ENCODE results near the gene PTTG2. TPM values are rescaled to one million over a fixed set of nuclear protein-coding genes. Genes with fewer than 3 reads are reported as not detected.
A peak's percentile ranks its signal among the peaks of the same experiment; 100 is the strongest.

Gene PTTG2
- total RNA-seq, 1 experiment from 2014 or later = not detected

DNA sequence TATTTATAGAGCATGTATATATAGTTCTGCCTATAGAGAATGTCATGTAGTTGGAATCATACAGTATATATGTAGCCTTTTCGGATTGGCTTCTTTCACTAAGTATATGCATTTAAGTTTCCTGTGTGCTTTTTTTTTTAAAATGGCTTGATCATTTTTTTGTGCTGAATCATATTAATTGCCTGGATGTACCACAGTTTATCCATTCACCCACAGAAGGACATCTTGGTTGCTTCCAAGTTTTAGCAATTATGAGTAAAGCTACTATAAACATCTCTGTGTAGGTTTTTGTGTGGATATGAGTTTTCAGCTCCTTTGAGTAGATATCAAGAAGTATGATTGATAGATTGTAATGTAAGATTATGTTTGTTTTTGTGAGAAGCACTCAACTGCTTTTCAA, 23.8 kb downstream of the PTTG2 start:
- peak; percentile 48 for DNase-seq (ENCODE audit: low read depth)

DNA sequence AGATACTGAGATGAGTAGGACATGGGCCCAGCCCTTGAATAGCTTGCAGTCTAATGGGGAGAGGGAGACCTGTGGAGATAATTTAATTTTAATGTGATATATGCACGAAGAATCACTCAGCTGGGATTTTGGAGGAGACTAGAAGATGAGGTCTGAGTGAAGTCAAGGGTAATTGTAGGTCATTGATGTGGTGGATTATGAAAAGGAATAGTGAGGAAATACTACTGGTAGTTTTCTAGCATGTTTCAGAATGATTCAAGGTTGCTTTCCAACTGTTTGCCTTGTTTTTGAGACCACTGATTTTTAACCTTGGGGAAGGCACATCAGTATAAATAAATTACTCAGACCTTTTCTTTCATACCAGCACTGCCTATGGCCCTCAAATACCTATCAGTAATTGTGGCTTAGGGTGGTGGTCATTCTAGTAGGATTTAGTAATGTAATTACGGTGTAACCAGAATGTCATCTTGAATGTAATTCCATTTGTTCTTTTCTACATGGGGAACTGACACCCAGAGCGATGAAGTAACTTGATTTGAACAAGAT, 25.6 kb downstream of the PTTG2 start:
- DNase-seq (ENCODE audit: low read depth) = no peak

DNA sequence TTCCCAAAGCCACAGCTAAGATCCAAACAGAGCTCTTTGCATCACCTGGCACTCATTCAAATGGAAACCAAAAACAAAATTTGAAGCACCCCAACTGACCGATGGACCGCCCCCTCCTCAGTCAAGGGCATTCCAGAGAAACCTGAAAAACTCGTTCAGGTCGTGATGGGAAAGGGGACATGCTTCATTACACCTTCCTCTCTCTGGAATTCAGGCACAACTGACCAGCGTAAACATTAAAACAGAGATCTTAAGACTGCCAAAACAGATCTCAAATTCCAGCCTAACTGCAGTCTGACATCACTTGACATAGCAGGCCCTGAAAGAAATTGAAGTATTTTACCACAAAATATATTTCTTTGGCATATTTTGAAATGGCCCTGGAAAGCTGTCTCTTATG, 28.5 kb downstream of the PTTG2 start:
- no peak for DNase-seq (ENCODE audit: low read depth)

DNA sequence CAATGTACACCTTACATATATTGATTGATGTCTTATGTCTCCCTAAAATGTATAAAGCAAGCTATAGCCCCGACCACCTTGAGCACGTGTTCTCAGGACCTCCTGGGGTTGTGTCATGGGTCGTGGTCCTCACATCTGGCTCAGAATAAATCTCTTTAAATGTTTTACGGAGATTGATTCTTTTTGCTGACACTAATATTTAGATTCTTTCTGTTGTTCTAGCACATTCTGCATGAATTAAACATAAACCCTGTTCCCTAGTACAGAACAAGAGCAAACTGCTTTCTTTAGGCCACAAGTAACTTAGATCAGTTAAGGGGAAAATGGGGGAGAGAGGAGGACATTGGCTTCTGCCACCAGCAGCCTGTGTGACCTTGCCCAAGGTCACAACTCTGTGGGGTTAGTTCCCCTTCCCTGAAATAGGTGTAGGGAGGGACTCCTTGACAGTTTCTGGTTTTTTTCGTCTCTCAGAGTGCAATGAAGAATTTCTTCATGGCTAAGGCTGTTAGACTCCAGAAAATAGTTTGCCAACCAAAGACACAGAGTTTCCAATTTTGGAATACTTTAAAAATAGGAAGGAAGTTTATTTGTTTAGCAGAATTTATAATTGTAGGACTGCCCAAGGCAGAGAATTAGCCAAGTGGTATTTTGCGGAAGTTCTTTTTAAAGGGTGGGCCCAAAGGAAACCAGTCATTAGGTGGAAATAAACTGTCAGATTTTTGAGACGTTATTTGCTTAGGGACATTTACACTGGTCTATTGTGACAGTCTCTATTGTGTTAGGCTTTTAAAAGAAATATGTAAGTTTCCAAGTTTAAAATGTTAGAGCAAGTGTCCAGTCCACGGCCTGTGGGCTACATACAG, 29.4 kb downstream of the PTTG2 start:
- DNase-seq (ENCODE audit: low read depth) = no peak

DNA sequence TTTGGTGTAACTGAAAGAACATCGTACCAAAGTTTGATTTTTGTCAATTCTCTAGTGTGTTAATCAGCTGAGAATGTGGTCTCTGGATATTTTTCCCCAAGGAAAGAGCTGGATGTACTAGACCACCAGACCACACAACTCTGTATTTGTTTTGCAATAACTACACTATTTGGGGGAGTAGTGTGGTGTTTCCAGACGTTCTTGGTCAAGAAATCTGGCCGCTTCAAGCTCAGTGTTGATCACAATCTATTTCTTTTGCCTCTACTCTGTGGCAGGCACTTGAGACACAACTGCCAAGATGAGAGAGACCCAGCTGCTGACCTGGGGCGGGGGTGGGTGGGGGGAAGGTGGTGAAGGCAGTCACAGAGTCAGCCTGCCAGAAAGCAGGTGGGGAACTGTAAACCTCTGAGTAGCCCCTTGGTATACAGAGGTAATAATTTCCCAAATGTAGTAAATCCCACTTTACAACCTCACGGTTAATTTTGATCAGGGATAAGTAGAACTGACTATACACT, 30.6 kb downstream of the PTTG2 start:
- no peak for DNase-seq (ENCODE audit: low read depth)

DNA sequence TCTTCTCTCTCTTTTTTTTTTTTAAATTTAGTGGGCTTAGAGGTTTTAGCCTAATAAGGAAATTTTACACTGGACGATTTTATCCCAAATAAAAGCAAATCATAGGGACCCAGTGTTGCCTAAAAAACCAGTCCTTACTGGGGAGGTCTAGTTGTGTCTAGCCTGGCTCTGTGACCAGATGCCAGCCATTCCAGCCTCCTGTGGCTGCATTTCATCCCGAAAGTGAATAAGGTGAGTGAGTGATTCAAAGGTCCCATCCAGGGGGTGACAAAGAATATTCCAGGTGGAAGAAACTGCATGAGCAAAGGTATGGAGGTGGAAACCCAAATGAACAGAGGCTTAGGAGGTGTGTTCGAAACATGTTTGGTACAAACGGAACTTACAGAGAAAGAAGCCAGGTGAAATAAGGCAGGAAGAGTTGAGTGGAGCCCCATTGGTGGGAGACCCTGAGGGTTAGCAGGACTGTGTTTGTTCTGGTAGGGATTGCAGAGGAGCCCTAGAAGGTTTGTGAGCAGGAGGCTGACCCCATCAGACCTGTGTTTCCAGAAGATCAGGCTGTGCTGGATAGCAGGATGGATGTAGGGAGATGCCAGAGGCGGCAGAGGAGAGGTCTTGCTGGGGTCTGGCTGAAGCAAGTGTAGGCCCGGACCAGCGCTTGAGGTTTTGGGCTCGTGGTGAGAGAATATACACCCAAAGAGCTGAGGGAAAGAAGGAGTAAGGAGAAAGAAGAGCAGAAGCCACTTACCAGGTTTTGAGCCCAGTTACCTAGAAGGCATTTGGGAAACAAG, 31.6 kb downstream of the PTTG2 start:
- DNase-seq (ENCODE audit: low read depth) = no peak

DNA sequence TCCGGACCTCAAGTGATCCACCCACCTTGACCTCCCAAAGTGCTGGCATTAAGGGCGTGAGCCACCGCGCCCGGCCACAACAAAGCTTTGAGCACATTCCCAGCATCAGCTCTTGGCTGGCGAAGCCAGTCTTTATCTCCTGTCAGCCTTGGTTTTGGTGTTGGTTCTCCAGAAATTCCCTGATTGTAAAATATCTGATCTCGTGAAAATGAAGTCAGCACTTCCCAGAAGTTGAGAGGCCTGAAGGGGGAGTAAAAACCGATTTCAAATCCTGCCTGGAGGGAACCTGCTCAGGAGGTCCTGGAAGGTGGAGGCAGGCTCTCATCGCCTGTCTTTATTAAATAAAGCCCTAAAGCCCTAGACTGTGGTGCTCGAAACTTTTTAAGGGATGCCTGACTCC, 33.6 kb downstream of the PTTG2 start:
- no peak for DNase-seq (ENCODE audit: low read depth)

DNA sequence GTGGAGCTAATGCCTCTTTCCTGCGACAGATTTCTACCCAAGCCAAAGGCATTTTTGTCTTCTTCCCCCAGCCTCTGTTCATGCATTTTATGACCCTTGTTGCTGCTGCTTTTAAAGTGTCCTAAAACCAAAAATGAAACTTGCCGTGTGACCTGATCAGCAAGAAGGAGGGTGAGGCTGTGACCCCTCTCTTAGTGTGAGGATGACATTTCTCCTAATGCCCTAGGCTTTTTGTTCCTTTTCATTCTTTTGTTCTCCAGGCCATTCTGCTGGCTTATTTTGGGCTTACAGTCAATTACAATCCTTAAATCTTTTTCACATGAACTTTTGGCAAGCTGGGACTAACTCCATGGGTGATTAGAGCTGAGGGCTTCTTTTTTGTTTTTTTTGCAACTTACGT, 34.4 kb downstream of the PTTG2 start:
- no peak for DNase-seq (ENCODE audit: low read depth)

DNA sequence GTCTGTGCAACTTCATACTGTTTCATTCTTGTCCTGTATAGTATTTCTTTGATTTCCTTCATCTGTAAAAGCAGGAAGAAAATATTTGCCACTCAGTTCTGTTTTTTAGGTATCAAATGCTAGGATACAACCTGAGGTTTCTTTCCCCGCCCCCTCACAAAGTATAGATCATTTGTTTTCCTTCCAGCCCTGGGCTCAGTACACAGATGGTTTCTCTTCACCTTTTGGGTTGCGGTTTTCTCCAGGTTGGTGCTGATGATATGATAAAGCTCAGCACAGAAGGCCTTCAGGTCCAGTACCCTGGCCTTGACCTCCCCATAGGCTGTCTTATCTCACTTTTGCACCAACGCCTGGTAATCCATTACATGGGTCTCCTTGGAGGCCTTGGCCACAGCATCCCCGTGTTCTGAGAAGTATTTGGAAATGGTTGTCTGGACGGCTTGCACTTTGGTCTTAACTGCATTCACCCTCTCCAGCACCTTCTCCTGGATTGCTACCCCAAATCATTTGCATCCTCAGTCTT, 35.2 kb downstream of the PTTG2 start:
- DNase-seq (ENCODE audit: low read depth) = no peak

DNA sequence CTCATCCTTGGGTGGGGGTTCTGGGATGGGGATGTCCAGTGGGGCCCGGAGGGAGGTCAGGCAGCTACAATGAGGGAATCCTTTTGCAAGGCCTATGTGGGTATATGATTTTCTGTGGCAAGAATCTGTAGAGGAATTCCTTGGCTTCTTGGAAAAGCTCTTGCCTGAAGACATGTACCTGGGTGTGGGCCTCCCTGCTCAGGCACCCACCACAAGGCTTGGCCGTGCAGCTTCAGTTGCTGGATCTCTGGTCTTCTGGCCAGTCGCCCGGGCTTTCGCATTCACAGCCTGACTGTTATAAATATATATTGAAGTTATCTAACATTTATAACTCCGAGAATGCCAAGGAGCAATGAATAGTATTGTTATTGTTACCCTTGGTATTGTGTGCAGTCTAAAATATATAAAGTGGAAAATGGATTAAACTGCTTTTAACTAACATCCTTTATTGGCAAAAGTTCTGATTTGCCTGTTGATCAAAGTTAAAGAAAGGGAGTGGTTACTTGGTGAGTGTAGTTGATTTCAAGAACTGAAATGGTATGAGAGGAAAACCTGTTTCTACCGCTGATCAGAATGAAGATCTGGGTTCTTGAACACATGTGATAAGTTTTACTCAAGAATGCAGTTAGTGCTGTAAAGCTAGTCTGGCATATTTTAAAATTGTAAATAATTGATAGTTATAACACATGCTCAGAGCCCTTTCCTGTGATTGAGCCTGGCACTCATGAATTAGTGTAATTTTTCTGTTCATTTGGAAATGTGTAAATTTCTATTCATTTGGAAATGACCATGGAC, 36.0 kb downstream of the PTTG2 start:
- no peak for DNase-seq (ENCODE audit: low read depth)

DNA sequence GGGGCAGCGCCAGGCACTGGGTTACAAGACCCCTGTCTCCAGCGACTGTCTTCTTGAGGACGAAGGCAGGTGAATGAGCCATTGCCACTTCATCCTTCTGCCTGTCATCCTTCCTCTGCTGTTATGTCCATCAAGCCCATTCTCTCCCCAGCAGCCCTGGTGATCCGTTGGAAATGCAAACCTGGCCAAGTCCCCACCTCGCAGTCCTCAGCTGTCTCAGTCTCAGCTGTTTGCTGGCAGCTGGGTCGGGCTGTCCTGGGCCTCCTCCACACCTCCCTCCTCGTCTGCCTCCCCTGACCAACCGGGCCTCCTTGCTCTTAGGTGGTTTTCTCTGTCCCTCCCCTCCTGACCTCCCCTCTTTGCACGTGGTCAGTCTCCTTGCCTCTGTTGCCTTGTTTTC, 38.0 kb downstream of the PTTG2 start:
- no peak for DNase-seq (ENCODE audit: low read depth)

DNA sequence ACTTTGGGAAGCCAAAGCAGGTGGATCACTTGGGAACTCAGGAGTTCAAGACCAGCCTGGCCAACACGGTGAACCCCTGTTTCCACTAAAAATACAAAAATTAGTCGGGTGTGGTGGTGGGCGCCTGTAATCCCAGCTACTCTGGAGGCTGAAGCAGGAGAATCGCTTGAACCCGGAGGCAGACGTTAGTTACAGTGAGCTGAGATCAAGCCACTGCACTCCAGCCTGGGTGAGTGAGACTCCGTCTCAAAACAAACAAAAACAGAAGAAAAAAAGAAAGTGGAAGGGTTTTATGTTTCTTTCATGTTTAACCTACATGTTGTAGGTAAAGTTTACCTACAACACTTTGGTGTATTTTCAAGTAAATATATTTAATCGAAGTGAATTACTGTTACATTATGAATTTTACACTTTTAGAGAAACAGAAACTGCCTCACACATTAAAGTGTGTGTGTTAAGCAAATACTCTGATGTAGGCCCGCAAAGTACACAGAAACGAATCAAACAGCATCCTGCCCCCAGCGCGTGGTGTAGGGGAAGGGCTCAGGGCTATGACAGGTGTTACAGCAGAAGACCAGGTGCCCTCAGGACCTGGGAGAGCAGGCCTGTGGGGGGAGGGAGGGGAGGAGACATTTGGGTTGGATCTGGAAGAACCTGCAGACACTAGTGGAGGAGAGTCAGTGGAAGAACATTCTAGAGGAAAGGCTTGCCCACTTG, 39.0 kb downstream of the PTTG2 start:
- no peak for DNase-seq (ENCODE audit: low read depth)

DNA sequence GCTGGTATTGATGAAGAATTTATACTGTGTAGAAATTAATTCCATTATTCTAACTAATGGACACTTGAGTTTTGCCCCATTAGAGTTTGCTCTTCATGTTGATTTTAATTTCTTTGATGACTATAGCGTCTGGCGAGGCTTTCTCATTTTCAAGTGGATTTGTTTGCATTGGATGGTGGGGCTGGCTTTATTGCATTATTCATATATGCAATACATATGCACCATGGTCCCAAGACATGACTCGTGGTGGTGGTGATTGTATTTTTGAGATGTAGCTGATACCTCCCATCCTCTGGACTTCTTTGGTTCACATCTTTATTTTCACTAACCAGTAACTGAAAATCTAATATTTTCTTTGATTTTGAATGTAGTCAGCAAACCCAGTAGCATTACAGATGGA, 39.8 kb downstream of the PTTG2 start:
- no peak for DNase-seq (ENCODE audit: low read depth)

DNA sequence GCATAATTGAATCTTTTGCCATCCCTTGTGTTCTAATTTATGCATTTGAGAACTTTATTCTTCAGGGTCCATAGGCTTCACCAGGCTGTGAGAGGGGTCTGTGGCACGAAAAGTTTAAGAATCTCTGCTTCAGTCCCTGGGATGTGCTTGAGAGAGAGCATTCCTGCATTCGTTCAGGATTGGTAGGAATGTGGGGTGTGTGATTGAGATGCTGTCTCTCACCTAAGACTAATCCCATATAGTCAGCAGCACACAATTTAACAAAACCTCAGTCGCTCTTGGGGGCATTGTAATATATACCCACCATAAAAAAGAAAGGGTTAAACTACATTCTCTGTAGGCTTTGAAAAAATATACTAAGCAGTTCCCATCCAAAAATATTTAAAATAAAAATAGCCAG, 41.7 kb downstream of the PTTG2 start:
- DNase-seq (ENCODE audit: low read depth) = no peak

DNA sequence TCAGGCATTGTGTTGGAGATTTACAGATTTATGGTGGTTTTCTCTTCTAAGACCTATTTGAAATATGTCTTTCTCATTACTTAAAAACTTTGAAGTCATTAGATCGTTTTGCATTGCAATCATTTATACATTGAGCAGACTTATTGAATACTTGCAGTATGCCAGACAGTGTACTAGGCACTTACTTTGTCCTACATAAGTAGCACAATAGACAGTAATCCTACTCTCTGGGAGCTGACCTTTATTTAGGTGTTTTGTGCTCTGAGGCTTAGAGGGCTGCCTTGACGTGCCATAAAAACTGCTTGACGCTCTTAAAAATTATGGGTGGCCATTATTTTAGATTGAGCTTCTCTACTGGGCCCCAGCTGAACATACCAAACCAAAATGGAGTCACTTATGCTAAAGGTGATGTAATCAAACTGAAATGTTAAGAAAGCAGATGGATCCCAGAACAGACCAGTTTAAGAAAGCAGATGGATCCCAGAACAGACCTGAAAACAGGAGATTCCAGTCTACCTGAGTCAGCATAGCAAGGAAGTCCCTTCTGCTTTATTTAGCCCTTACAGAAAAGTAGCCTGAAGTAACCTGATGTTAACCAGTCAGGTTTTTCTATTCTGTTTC, 42.4 kb downstream of the PTTG2 start:
- peak; percentile 29 for DNase-seq (ENCODE audit: low read depth)

DNA sequence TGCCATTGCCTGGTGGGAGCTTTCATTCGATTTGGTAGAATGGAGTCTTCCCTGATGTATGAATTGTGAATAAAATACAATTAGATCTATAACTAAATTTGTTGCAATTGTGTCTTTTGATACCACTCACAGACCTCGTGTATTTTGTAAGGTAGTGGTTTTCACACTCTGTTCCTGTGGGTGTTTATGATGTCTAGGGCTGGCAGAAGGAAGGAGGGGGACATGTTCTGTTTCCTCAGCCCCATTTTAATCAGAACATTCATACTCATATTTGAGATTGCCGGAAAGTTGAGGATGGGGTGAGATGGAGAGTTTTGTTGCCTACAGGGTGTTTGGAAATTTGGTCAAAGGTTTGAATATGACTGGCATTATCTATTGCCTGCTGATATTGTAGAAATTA, 42.9 kb downstream of the PTTG2 start:
- DNase-seq (ENCODE audit: low read depth) = no peak

DNA sequence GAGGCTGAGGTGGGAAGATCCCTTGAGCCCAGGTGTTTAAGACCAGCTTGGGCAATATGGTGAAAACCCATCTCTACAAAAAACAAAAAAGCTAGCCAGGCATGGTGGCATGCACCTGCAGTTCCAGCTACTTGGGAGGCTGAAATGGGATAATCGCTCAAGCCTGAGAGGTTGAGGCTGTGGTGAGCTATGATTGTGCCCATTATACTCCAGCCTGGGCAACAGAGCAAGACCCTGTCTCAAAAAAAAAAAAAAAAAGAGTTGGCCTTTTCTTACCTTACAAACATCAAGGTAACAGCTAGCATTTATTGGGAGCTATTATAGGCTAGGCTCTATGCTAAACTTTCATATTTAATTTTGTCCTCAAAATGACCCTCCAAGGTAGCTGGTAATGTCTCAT, 43.4 kb downstream of the PTTG2 start:
- no peak for DNase-seq (ENCODE audit: low read depth)

DNA sequence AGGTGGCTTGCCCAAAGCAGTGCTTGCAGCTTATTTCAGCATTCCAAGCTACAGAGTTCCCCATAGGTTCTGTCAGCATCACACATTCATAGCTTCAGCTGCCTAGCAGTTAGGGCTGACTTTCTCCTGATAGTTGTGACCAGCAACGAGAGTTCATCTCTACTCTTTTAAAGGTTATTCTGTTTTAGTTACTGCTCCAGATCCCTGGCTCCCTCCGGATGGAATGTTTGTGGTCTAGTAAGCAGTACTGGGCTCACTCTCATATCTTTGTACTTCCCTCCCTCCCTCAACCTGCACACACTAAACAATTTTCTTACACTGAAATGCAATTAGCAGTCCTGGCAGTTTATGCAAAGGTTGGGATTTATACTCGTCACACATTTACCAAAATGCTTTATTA, 43.9 kb downstream of the PTTG2 start:
- peak; percentile 8 for DNase-seq (ENCODE audit: low read depth)

DNA sequence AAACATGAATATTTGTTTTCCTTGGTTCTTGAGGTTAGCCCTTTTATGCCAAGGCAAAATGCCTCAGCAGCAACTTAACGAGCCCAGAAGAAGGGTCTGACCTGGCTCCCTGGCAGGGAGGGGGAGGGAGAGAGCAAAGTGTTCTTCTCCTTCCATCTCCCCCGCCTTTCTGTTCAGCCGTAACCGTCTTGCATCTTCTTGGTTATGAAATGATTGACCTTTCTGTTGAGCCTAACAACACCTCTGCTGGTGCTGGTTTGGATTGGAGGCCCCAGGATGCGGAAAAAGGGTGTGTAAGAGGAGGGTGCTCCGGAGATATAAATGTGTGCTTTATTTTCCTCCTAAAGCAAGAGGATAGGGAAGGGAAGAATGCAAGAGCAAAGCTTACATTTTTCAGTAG, 44.7 kb downstream of the PTTG2 start:
- no peak for DNase-seq (ENCODE audit: low read depth)

DNA sequence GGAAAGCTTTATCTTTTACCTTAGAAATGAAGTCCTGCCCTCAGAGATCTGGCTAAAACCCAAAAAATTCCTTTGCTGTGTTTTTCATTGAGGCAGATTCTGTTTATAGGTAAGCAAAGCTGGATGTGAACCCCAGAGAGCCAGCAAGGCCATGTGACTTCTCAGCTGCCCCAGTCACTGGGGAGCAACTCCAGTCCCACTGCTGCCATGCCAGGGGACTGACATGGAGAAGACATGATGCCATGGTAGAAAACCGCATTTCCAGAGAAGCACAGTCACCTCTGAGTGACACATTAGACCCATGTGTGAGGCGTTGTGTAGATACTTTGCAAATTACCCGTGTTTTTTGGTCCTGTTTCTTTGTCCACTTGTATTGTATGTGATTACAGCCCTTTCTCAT, 45.4 kb downstream of the PTTG2 start:
- DNase-seq (ENCODE audit: low read depth) = no peak

All from HT1080 (cell line).